GM19372 (cell line): ENCODE measurements around the gene EPHA4.

Source experiments
- ATAC-seq: cut with Tn5 transposase; IDR thresholded peaks from one replicate; pipeline ENCODE4 v1.9.1; 2021; ENCODE audit warnings: mild to moderate bottlenecking, low read depth, moderate library complexity; ENCODE audit not compliant: unreplicated experiment

EPHA4 gene

GRCh38 chr2:221420245-221420644 lies 151.9 kb downstream of the EPHA4 start:
- no peak for ATAC-seq

- no peak for ATAC-seq
Observed at GRCh38 chr2:221415789-221416188, 156.3 kb downstream of the EPHA4 start.

GRCh38 chr2:221412978-221413377 lies 159.1 kb downstream of the EPHA4 start:
- no peak for ATAC-seq

- no peak for ATAC-seq
Observed at GRCh38 chr2:221410487-221410886, 161.6 kb downstream of the EPHA4 start.

GRCh38 chr2:221407765-221408164 lies 164.3 kb downstream of the EPHA4 start:
- ATAC-seq, result no peak

- ATAC-seq, result no peak
Observed at GRCh38 chr2:221405521-221405920, 166.6 kb downstream of the EPHA4 start.

- no peak for ATAC-seq
Observed at GRCh38 chr2:221402072-221402471, 170.0 kb downstream of the EPHA4 start.

- no peak for ATAC-seq
Observed at GRCh38 chr2:221400411-221400810, 171.7 kb downstream of the EPHA4 start.

GRCh38 chr2:221399183-221399582 lies 172.9 kb downstream of the EPHA4 start:
- ATAC-seq, result no peak

- ATAC-seq, result no peak
Observed at GRCh38 chr2:221397187-221397586, 174.9 kb downstream of the EPHA4 start.

- no peak for ATAC-seq
Observed at GRCh38 chr2:221392228-221392881, 179.7 kb downstream of the EPHA4 start.

GRCh38 chr2:221390878-221391277 lies 181.2 kb downstream of the EPHA4 start:
- ATAC-seq, result no peak

GRCh38 chr2:221389904-221390303 lies 182.2 kb downstream of the EPHA4 start:
- ATAC-seq, result no peak

- no peak for ATAC-seq
Observed at GRCh38 chr2:221389421-221389820, 182.7 kb downstream of the EPHA4 start.

GRCh38 chr2:221388891-221389290 lies 183.2 kb downstream of the EPHA4 start:
- ATAC-seq, result no peak

- ATAC-seq, result no peak
Observed at GRCh38 chr2:221385716-221386115, 186.4 kb downstream of the EPHA4 start.

- no peak for ATAC-seq
Observed at GRCh38 chr2:221381928-221382488, 190.1 kb downstream of the EPHA4 start.

GRCh38 chr2:221380686-221381085 lies 191.4 kb downstream of the EPHA4 start:
- ATAC-seq, result no peak

- ATAC-seq, result no peak
Observed at GRCh38 chr2:221380062-221380461, 192.0 kb downstream of the EPHA4 start.

- no peak for ATAC-seq
Observed at GRCh38 chr2:221377597-221377996, 194.5 kb downstream of the EPHA4 start.

- ATAC-seq, result no peak
Observed at GRCh38 chr2:221377066-221377465, 195.0 kb downstream of the EPHA4 start.

- ATAC-seq, result no peak
Observed at GRCh38 chr2:221374234-221374633, 197.9 kb downstream of the EPHA4 start.
